ENCODE results near the gene LUC7L. TPM values are rescaled to one million over a fixed set of nuclear protein-coding genes. Genes with fewer than 3 reads are reported as not detected.
"Not testable (repeated sequence)": the region's sequence is repeated elsewhere in the genome, so short reads cannot be mapped to it uniquely, and the experiment has no call there.

The LUC7L gene
- total and polyA plus RNA-seq, 9 donors: 56.6 to 112 (median 73.5) TPM

DNA sequence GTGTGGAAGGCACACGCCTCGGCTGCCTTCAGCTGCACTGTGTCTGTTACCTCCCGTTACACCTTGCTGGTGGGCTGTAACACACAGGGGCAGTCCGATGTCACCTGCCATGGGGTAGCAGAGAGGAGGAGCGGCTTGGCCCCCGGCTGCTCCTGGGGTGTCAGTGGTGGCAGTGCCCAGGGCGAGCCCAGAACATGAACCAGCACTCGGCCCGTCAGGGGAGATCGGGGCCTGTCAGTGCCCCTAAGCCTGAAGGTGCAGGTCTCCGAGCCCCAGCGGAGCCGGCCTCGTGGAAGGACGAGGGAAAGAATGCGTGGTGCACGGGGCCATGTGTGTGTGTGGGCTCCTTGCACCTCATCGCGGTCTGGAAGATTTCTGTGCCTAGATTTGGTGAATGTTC is 31.1 kb upstream of the LUC7L start:
- Histone ChIP-seq H3K9me3 (no peaks in the 10 kb centered on the region), H3K4me3 (no peak overlapping the region), H3K27ac (no peak overlapping the region), H3K27me3 (no peaks in the 10 kb centered on the region), H3K4me1 (ENCODE audit: insufficient read depth) (no peaks in the 10 kb centered on the region), H3K36me3 (no peaks in the 10 kb centered on the region)
- intact Hi-C loops (cut with DNase I): no loop called here
- no peak for TF ChIP-seq POLR2A (IDR thresholded peaks at IDR 0.05)
- TF ChIP-seq, protein P1, sequence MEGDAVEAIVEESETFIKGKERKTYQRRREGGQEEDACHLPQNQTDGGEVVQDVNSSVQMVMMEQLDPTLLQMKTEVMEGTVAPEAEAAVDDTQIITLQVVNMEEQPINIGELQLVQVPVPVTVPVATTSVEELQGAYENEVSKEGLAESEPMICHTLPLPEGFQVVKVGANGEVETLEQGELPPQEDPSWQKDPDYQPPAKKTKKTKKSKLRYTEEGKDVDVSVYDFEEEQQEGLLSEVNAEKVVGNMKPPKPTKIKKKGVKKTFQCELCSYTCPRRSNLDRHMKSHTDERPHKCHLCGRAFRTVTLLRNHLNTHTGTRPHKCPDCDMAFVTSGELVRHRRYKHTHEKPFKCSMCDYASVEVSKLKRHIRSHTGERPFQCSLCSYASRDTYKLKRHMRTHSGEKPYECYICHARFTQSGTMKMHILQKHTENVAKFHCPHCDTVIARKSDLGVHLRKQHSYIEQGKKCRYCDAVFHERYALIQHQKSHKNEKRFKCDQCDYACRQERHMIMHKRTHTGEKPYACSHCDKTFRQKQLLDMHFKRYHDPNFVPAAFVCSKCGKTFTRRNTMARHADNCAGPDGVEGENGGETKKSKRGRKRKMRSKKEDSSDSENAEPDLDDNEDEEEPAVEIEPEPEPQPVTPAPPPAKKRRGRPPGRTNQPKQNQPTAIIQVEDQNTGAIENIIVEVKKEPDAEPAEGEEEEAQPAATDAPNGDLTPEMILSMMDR (IDR thresholded peaks at IDR 0.05): no peak
- TF ChIP-seq EP300 (IDR thresholded peaks at IDR 0.05): no peak
- WGBS, 3 donors: 93 to 95% (median 93%) methylated on average over 19 of the region's 19 CpGs
- DNase-seq: no peak

DNA sequence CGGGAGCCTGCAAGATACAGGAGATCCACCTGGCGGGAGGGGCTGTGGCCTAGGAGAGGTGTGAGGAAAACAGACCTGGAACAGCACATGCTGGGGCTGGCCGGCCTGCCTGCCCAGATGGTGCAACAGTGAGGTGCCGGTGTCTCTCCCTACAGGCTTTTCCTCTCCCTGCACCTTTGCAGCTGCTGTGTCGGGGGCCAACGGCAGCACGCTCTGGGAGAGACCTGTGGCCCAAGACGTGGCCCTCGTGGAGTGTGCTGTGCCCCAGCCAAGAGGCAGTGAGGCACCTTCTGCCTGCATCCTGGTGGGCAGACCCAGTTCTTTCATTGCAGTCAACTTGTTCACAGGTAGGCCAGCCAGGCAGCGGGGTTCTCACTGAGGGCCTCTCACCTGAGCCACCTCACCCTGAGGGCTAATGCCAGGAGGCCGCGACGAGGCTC is 30.6 kb upstream of the LUC7L start:
- intact Hi-C loops (cut with DNase I): no loop called here
- H3K9me3 ChIP-seq: no peaks in the 10 kb centered on the region
- WGBS, 3 donors: 86 to 92% (median 87%) methylated on average over 13 of the region's 13 CpGs

DNA sequence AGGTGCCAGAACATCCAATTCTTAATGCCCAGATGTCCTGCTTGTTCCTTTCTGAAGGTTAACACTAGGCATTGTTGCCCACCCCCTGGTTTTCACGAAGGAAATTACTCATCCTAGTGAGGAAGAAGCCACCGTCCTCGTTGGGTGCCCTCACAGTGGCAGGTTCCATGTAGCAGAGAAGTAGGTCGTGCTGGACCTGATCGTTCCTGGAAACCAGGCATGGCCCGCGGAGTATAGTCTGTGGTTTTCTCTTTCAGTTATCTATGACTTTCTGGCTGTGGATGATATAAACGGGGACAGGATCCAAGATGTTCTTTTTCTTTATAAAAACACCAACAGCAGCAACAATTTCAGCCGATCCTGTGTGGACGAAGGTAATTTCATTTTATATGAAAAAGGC is 30.0 kb upstream of the LUC7L start:
- Histone ChIP-seq H3K4me1 (ENCODE audit: insufficient read depth) (no peaks in the 10 kb centered on the region), H3K36me3 (no peaks in the 10 kb centered on the region), H3K27ac (no peak overlapping the region), H3K4me3 (no peak overlapping the region), H3K27me3 (no peaks in the 10 kb centered on the region), H3K9me3 (no peaks in the 10 kb centered on the region)
- 30 to 59% (median 42%) methylated on average over 10 of the region's 10 CpGs for WGBS, 3 donors
- DNase-seq: no peak
- TF ChIP-seq EP300 (IDR thresholded peaks at IDR 0.05) (no peak), POLR2A (IDR thresholded peaks at IDR 0.05) (no peak)
- TF ChIP-seq, protein P1 (IDR thresholded peaks at IDR 0.05): no peak
- intact Hi-C loops (cut with DNase I): no loop called here

More for the DNA sequence above, 30.6 kb upstream of the LUC7L start:
- Histone ChIP-seq H3K27ac (no peak overlapping the region), H3K4me1 (ENCODE audit: insufficient read depth) (no peaks in the 10 kb centered on the region), H3K4me3 (no peak overlapping the region), H3K36me3 (no peaks in the 10 kb centered on the region), H3K27me3 (no peaks in the 10 kb centered on the region)
- no peak for DNase-seq
- TF ChIP-seq, protein P1 (IDR thresholded peaks at IDR 0.05): no peak
- TF ChIP-seq EP300 (IDR thresholded peaks at IDR 0.05) (no peak), POLR2A (IDR thresholded peaks at IDR 0.05) (no peak)

DNA sequence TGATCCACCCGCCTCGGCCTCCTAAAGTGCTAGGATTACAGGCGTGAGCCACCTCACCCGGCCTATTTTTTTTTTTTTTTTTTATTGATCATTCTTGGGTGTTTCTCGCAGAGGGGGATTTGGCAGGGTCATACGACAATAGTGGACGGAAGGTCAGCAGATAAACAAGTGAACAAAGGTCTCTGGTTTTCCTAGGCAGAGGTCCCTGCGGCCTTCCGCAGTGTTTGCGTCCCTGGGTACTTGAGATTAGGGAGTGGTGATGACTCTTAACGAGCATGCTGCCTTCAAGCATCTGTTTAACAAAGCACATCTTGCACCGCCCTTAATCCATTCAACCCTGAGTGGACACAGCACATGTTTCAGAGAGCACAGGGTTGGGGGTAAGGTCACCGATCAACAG is 28.8 kb upstream of the LUC7L start:
- H3K4me3 ChIP-seq; H3K27me3 ChIP-seq; intact Hi-C loops (cut with DNase I); H3K4me1 ChIP-seq (ENCODE audit: insufficient read depth); H3K9me3 ChIP-seq; DNase-seq; H3K27ac ChIP-seq; H3K36me3 ChIP-seq: not testable (repeated sequence)
- WGBS, 3 donors: 93 to 94% (median 94%) methylated on average over 10 to 13 of the region's 13 CpGs

DNA sequence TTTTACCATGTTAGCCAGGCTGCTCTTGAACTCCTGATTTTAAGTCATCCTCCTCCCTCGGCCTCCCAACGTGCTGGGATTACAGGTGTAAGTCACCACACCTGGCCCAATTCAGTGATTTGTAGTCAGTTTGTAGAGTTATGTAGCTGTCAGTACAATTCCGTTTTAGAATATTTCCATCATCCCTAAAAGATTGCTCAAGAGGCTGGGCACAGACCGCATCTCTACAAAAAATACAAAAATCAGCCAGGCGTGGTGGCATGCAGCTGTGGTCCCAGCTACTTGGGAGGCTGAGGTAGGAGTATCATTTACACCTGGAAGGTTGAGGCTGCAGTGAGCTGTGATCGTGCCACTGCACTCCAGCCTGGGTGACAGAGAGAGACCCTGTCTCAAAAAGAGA is 25.9 kb upstream of the LUC7L start:
- no peak overlapping the region for H3K4me3 ChIP-seq
- no peak for DNase-seq
- H3K27me3 ChIP-seq: no peaks in the 10 kb centered on the region
- no peaks in the 10 kb centered on the region for H3K36me3 ChIP-seq
- WGBS, 3 donors: 96 to 98% (median 98%) methylated on average over 6 of the region's 6 CpGs
- H3K27ac ChIP-seq: no peak overlapping the region
- no peaks in the 10 kb centered on the region for H3K4me1 ChIP-seq (ENCODE audit: insufficient read depth)
- TF ChIP-seq POLR2A (IDR thresholded peaks at IDR 0.05): no peak
- H3K9me3 ChIP-seq: no peaks in the 10 kb centered on the region
- intact Hi-C loops (cut with DNase I): no loop called here

DNA sequence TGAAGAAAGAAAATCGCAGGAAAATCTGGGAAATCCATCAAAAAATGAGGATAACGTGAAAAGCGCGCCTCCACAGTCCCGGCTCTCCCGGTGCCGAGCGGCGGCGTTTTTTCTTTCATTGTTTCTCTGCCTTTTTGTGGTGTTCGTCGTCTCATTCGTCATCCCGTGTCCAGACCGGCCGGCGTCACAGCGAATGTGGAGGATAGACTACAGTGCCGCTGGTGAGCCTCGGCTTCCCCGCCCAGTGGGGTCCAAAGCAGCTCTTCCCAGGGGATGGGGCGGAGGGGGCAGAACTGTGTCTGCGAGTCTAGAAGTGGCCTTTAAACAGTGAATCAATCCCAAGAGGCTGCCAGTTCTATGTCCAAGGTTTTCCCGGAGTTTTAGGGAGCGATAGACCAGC is 25.2 kb upstream of the LUC7L start:
- WGBS, 3 donors: 95 to 97% (median 95%) methylated on average over 25 of the region's 25 CpGs
- TF ChIP-seq, protein P1 (IDR thresholded peaks at IDR 0.05): no peak
- no peak for TF ChIP-seq EP300 (IDR thresholded peaks at IDR 0.05)
- no peak for TF ChIP-seq POLR2A (IDR thresholded peaks at IDR 0.05)
- Histone ChIP-seq H3K4me1 (ENCODE audit: insufficient read depth) (no peaks in the 10 kb centered on the region), H3K36me3 (no peaks in the 10 kb centered on the region), H3K4me3 (no peak overlapping the region), H3K27me3 (no peaks in the 10 kb centered on the region), H3K27ac (no peak overlapping the region), H3K9me3 (no peaks in the 10 kb centered on the region)
- DNase-seq: no peak
- intact Hi-C loops (cut with DNase I): no loop called here

Data from ovary (tissue), 9 donors.